Stomach (tissue), 9 donors: ENCODE results near the gene LSG1. TPM values are rescaled to one million over a fixed set of nuclear protein-coding genes. Genes with fewer than 3 reads are reported as not detected.

Experiments
- DNase-seq, 2 donors: peaks; one replicate each; pipeline versions ENCODE4 v3.0.0 to v3.0.0-alpha.2; 2013 to 2019
- H3K27ac ChIP-seq, 5 donors: fragments of 200-600 bp in 4 of 5; sonication (generic) in 4 of 5; one replicate each; pipeline ENCODE4 v1.5.1; 2013 to 2019; ENCODE audit warnings: mild to moderate bottlenecking in 1 of 5, moderate library complexity in 1 of 5
- H3K27me3 ChIP-seq, 3 donors: fragments of 200-600 bp; sonication (generic); one replicate each; pipeline ENCODE4 v1.5.1; 2017 to 2019; ENCODE audit warnings: mixed run types in 1 of 3
- H3K36me3 ChIP-seq, 4 donors: fragments of 200-600 bp; sonication (generic); 1 replicate in 3 of 4; 2 replicates in 1 of 4; pipeline ENCODE4 v1.5.1; 2016 to 2019
- H3K4me1 ChIP-seq, 4 donors: fragments of 200-600 bp; sonication (generic); one replicate each; pipeline ENCODE4 v1.5.1; 2016 to 2019
- H3K4me3 ChIP-seq, 4 donors: fragments of 200-600 bp; sonication (generic) in 3 of 4; one replicate each; pipeline ENCODE4 v1.5.1; 2016 to 2019; ENCODE audit warnings: mild to moderate bottlenecking in 1 of 4
- H3K9me3 ChIP-seq, 4 donors: fragments of 200-600 bp; sonication (generic); one replicate each; pipeline ENCODE4 v1.5.1; 2016 to 2019
- EP300 ChIP-seq: sonication (generic); formaldehyde crosslinking; IDR thresholded peaks from one replicate; pipeline ENCODE4 v1.6.1; 2017; ENCODE audit warnings: antibody characterized with exemption
- POLR2A ChIP-seq, 4 donors: fragments of 450-650 bp; IDR thresholded peaks; one replicate each; pipeline ENCODE4 v1.6.1; 2016; ENCODE audit warnings: antibody characterized with exemption in 4 of 4, control low read depth in 2 of 4, mild to moderate bottlenecking in 1 of 4, moderate library complexity in 1 of 4
- POLR2AphosphoS5 ChIP-seq, 3 donors: sonication (generic); formaldehyde crosslinking; IDR thresholded peaks; one replicate each; pipeline ENCODE4 v1.6.1; 2016; ENCODE audit warnings: antibody characterized with exemption in 3 of 3
- WGBS, 5 donors: extraction: QIAGEN DNeasy Blood & Tissue Kit in 3 of 5; methylation state at CpG; one replicate each; pipeline versions ENCODE4 v1.1.5 to v1.1.7; 2013 to 2018; 5-methylcytosine and 5-hydroxymethylcytosine counted together
- intact Hi-C: fragments of 100-400 bp; cut with DNase I; formaldehyde crosslinking; loops from one replicate; pipeline ENCODE4 v1.15.1; 2023; ENCODE audit warnings: low total_unique reads
- polyA plus RNA-seq, 3 donors: library from polyadenylated mRNA; stranded (reverse); fragments of 200-250 nt; gene quantifications; one replicate each; pipeline ENCODE4 v1.2.3, GENCODE V29; 2013
- total RNA-seq, 5 donors: library from RNA; depleted of rRNA; stranded (reverse); fragments of >200 nt; gene quantifications; one replicate each; pipeline versions ENCODE4 v1.1.0 to v1.2.3, GENCODE V29; 2014 to 2016
- TF ChIP-seq, protein P1 (sequence below), 7 experiments: fragments of 450-650 bp in 4 of 7; fragments of 200-600 bp in 3 of 7; sonication (generic) in 3 of 7; IDR thresholded peaks; one replicate each; pipeline ENCODE4 v1.5.1; 2016 to 2019; ENCODE audit warnings: antibody characterized with exemption in 7 of 7, control low read depth in 2 of 7, mild to moderate bottlenecking in 1 of 7
- donor health status: healthy with polysubstance abuse.
- donor health status: Bipolar disorder and iron deficiency.
- donor health status: healthy.

LSG1 gene
- total and polyA plus RNA-seq, 8 donors = 7.2 to 240 (median 25.8) TPM

DNA sequence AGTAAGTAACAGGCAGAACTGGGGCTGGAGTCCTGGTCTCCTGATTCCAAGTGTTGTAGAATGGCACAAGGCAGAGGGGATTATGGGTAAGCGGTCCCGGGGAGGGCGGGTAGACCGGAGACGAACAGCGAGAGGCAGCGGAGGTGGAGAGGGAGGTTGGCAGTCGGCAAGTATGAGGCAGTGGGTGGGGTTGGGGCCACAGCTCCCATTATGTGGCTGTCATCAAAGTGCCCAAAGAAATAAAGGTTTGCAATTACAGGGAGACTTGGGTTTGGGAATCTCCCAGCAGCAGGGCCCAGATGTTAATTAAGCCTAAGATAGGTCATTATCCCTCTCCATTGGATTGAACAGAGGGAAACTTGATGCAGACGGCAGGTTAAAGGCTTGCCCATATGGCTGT, 30.6 kb upstream of the LSG1 start:
- WGBS, 5 donors = 93 to 97% (median 96%) methylated on average over 9 of the region's 9 CpGs
- H3K27me3 ChIP-seq = no peaks in the 10 kb centered on the region
- no peak overlapping the region for H3K27ac ChIP-seq
- H3K36me3 ChIP-seq = no peaks in the 10 kb centered on the region
- no peaks in the 10 kb centered on the region for H3K4me1 ChIP-seq
- no peak for TF ChIP-seq POLR2AphosphoS5 (IDR thresholded peaks at IDR 0.05)
- TF ChIP-seq POLR2A (IDR thresholded peaks at IDR 0.05) = no peak
- TF ChIP-seq EP300 = no peak
- TF ChIP-seq, protein P1, sequence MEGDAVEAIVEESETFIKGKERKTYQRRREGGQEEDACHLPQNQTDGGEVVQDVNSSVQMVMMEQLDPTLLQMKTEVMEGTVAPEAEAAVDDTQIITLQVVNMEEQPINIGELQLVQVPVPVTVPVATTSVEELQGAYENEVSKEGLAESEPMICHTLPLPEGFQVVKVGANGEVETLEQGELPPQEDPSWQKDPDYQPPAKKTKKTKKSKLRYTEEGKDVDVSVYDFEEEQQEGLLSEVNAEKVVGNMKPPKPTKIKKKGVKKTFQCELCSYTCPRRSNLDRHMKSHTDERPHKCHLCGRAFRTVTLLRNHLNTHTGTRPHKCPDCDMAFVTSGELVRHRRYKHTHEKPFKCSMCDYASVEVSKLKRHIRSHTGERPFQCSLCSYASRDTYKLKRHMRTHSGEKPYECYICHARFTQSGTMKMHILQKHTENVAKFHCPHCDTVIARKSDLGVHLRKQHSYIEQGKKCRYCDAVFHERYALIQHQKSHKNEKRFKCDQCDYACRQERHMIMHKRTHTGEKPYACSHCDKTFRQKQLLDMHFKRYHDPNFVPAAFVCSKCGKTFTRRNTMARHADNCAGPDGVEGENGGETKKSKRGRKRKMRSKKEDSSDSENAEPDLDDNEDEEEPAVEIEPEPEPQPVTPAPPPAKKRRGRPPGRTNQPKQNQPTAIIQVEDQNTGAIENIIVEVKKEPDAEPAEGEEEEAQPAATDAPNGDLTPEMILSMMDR (IDR thresholded peaks at IDR 0.05) = no peak
- intact Hi-C loops = no loop called here
- peaks cover 0 to 14% (median 12%) of the 10 kb centered on the region in 4 donors for H3K9me3 ChIP-seq
- no peak for DNase-seq
- no peak overlapping the region for H3K4me3 ChIP-seq

DNA sequence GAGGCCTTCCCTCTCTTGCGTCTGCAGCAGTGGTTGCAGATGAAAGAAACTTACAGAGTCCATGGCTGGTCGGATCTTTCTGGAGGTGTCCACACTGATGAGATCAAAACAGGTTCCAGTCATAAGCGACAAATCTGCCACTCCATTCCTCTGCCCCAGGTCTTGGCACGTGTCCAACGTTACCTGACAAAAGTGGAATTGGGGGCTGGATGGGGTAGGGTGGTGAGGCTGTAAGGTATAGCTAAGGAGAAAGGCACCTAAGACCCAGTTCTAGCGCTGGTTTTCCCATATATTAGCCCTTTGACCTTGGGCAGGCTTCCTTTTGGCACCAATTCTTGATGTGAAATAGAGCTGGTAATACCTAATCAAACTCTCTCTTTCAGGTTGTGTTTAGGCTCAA, 24.7 kb upstream of the LSG1 start:
- Histone ChIP-seq H3K9me3 (peaks cover 0 to 14% (median 12%) of the 10 kb centered on the region in 4 donors), H3K27me3 (no peaks in the 10 kb centered on the region), H3K4me1 (peaks cover 0 to under 1% (median 0%) of the 10 kb centered on the region in 4 donors), H3K36me3 (no peaks in the 10 kb centered on the region), H3K27ac (no peak overlapping the region), H3K4me3 (no peak overlapping the region)
- no peak for DNase-seq
- intact Hi-C loops = loop anchor here (10.0 kb wide), 1 partner anchor 58 kb away; no protein-coding TSS in a partner anchor
- 68 to 84% (median 80%) methylated on average over 6 of the region's 6 CpGs for WGBS, 5 donors
- TF ChIP-seq, protein P1 (IDR thresholded peaks at IDR 0.05) = no peak
- TF ChIP-seq EP300 (no peak), POLR2A (IDR thresholded peaks at IDR 0.05) (no peak), POLR2AphosphoS5 (IDR thresholded peaks at IDR 0.05) (no peak)

DNA sequence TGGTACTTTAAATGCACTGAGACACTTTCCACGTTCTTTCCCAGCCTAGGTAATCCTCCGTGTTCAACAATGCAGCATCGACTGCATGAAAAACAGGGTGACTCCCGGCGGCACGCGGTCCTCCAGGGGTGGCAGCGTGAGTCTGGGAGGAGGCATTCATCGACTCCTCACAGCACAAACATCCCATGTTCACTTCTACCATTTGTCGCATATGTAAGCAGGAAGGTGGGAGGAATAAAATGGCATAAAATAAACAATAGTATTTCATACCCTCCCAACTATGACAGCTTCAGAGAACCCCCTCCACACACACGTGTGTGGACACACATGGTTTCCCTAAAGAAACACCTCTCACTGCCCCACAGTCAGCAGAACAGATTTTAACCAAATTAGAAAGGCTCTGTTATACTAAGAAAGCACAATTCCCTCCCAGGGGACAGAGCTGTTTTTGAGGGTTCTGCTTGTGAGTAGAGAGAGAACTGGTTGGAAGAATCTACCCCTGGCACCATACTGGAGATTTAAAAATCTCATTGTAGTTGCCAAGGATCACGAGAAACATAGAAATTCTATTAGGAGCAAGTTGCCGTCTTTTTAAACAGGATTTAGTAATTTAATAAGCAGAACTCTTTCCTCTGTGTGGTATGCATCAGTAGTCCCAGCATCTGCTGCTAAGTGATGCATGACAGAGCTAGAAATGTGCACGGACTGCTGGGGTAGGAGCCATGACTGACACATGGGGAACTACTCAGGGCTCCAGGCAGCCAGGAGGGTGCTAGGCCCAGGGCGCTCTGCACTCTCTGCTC, 19.7 kb upstream of the LSG1 start:
- Histone ChIP-seq H3K36me3 (no peaks in the 10 kb centered on the region), H3K9me3 (no peaks in the 10 kb centered on the region), H3K27me3 (peaks cover 0 to 15% (median 7%) of the 10 kb centered on the region in 3 donors), H3K4me3 (no peak overlapping the region), H3K27ac (peak overlapping the region in 1 of 5 donors; percentile 34), H3K4me1 (peaks cover 23 to 38% (median 28%) of the 10 kb centered on the region in 4 donors)
- no peak for TF ChIP-seq POLR2AphosphoS5 (IDR thresholded peaks at IDR 0.05)
- no peak for TF ChIP-seq POLR2A (IDR thresholded peaks at IDR 0.05)
- TF ChIP-seq EP300 = no peak
- peak; percentile 14 to 41 for DNase-seq
- intact Hi-C loops = loop anchor here (10.0 kb wide), 1 partner anchor 63 kb away; no protein-coding TSS in a partner anchor
- WGBS, 5 donors = 70 to 79% (median 75%) methylated on average over 15 of the region's 15 CpGs

DNA sequence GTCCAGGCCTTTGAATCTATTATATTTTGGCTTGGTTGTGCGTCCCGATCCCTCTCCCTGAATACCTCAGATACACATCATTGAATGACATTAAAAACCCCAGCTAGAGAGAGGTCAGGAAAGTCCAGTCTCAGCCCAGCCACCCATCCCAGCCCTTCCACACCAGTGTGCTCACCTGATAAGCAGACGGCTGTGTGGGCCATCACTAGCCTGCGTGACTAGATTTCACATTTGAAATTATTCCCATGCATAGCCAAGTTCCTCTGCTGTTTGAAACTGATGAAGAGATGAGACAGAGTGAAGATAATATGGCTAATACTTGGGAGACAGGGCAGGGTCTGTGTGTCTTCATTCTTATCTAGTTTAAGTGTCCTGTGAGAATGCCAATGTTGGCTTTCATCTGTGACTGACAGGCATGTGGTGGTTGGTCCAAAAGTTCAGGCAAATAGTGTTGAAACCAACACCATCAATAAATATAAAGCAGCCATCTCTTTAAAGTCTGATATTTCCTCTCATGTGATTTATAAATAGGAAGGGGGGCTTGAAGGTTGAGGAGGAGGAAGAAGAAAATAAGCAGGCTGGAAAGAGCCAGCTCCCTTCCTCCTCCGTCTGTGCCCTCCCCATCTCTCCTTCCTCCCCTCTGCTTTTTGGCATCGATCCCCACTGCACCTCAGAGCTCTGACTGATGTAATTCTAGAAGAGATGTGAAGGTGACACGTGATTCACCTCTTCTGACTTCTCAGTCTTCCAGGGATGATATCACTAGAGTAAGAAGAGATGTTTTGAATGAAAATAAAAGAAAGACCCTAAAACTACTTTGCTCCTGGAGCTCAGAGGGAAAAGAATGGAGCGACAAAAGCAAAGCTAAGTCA, 18.7 kb upstream of the LSG1 start:
- Histone ChIP-seq H3K27ac (peak overlapping the region in 1 of 5 donors; percentile 29), H3K9me3 (no peaks in the 10 kb centered on the region), H3K4me3 (no peak overlapping the region), H3K36me3 (no peaks in the 10 kb centered on the region), H3K27me3 (peaks cover 0 to 24% (median 7%) of the 10 kb centered on the region in 3 donors), H3K4me1 (peaks cover 33 to 47% (median 37%) of the 10 kb centered on the region in 4 donors)
- TF ChIP-seq POLR2A (IDR thresholded peaks at IDR 0.05) (no peak), EP300 (no peak), POLR2AphosphoS5 (IDR thresholded peaks at IDR 0.05) (no peak)
- TF ChIP-seq, protein P1 (IDR thresholded peaks at IDR 0.05) = no peak
- intact Hi-C loops = loop anchor here (10.0 kb wide), 1 partner anchor 64 kb away; no protein-coding TSS in a partner anchor
- peak in 1 of 2 donors; percentile 9 for DNase-seq
- 70 to 77% (median 74%) methylated on average over 8 of the region's 8 CpGs for WGBS, 5 donors
